Measurements from ENCODE around the gene SLX4IP.
"Not testable (repeated sequence)": the region's sequence is repeated elsewhere in the genome, so short reads cannot be mapped to it uniquely, and the experiment has no call there.

The SLX4IP gene

DNA sequence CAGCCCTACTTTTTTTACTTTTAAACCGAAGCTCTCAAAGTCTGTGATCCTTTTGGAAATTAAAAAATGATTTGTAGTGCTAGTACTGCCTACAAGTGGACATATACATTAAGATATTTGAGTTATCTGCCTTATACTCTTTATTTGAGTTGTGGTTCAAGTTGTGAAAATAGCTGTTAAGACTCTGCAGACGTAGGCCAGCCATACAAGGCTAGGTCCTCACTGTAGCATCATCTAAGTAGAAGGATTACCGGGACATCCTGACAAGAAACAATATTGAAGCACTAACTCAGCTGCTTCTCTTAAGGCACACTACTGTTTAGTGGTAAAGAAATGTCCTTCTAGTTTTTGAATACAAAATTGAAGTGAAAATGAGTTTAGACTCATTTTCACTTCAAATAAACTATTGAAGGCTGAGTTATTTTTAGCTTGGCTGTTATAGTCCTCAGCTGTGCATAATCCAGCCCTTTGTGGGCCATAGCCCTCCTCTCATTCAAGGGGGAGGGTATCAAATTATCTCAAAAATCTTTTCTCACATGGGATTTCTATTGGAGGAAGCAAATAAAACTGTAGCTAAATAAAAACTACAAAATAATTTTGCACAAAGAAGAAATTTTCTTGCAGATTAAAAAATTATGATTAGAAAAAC, 170.6 kb downstream of the SLX4IP start:
- DNase-seq (ENCODE audit: low read depth), result no peak

GRCh38 chr20:10609276-10609675, 174.2 kb downstream of the SLX4IP start:
- DNase-seq (ENCODE audit: low read depth), result no peak

GRCh38 chr20:10609770-10610169, 174.7 kb downstream of the SLX4IP start:
- DNase-seq (ENCODE audit: low read depth), result no peak

GRCh38 chr20:10610251-10610650, 175.1 kb downstream of the SLX4IP start:
- DNase-seq (ENCODE audit: low read depth), result no peak

DNA sequence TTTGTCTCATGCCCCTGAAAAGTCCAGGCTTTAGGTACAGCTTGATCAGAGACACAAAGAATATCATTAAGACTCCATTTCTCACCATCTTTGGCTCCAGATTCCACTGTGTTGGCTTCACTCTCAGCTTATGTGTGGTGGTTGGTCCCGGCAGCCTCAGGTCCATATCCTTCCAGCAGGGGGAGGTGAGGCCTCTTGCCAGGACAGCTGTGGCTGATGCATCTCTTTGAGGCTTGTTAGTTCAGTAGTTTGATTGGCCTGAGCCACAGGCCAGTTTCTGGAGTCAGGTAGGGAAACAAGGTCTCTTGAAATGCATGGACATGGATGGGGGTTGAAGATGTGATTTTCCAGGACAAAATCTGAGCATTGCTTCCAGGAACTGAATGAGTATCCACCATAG, 176.3 kb downstream of the SLX4IP start:
- DNase-seq (ENCODE audit: low read depth), result no peak

DNA sequence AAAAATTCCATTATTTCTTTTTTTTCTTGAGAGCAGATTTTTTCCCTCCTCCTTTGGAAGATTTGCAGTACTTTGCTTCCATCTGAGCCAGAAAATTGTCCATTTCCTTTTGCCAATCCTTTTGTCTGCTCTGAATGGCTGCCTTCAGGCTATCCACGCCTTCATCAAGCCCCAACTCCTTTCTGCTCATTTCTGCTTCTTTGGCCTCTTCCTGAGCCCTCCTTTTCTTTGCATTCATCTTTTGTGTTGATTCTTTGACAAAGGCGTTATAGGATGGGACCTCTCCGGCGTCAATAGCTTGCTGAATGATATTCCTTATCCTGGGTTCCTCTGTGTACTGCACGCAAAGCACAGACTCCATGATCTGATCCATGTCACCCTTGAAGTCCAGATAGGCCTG, 178.3 kb downstream of the SLX4IP start:
- DNase-seq (ENCODE audit: low read depth), result not testable (repeated sequence)

GRCh38 chr20:10613911-10614310, 178.8 kb downstream of the SLX4IP start:
- no peak for DNase-seq (ENCODE audit: low read depth)

- DNase-seq (ENCODE audit: low read depth), result no peak
These were observed 181.1 kb downstream of the SLX4IP start for GRCh38 chr20:10616212-10616611.

GRCh38 chr20:10617549-10618133, 182.5 kb downstream of the SLX4IP start:
- DNase-seq (ENCODE audit: low read depth), result not testable (repeated sequence)

DNA sequence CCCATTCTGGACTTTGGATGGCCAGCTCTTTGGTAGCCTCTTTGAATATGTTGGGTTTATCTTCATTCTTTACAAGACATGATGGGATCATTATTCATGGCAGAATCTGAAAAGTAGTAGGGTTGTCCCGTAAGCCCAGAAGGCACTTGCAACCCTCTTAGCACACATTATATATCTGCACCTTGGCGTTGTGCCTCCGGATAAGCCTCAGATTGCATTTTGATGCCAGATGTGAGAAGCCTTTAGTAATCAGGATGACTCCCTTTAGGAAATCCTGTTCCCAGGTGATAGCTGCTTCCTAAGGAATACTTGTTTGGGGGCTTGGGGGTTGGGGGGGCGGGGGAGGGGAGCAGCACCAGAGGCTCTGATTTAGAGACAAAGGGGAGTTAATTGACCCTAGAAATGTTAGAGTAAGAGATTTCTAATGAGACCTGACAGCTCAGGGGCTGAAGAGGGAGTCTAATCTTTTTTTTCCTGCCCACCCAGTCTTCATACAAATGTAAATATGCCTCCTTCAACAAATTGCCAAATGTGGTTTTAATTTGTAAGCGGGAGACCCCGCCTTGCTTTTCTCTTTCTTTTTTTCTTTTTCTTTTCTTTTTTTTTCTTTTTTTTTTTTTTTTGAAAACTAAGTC, 183.6 kb downstream of the SLX4IP start:
- no peak for DNase-seq (ENCODE audit: low read depth)

DNA sequence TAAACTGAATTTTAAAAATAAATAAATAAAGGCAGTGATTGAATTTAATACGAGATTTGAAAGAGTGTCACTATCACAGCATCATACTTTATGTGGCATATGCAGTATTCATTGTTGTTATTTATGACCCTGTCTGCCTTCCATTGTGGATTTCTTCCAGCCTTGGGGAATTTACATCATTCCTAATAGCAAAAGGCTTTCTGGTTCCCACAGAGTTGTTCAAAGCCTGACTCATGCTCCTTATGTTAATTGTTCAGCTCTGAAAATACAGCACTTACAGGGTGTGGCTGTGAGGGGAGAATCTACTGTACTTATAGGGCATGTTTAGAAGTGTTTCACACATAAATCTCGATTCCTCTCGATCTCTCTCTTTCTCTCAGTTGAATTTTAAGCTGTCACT, 184.3 kb downstream of the SLX4IP start:
- no peak for DNase-seq (ENCODE audit: low read depth)

GRCh38 chr20:10621149-10621548, 186.0 kb downstream of the SLX4IP start:
- DNase-seq (ENCODE audit: low read depth), result peak; percentile 37

GRCh38 chr20:10622657-10623418, 187.7 kb downstream of the SLX4IP start:
- DNase-seq (ENCODE audit: low read depth), result peak; percentile 58

- DNase-seq (ENCODE audit: low read depth), result no peak
These were observed 190.5 kb downstream of the SLX4IP start for GRCh38 chr20:10625641-10626040.

- DNase-seq (ENCODE audit: low read depth), result no peak
These were observed 191.8 kb downstream of the SLX4IP start for GRCh38 chr20:10626896-10627295.

DNA sequence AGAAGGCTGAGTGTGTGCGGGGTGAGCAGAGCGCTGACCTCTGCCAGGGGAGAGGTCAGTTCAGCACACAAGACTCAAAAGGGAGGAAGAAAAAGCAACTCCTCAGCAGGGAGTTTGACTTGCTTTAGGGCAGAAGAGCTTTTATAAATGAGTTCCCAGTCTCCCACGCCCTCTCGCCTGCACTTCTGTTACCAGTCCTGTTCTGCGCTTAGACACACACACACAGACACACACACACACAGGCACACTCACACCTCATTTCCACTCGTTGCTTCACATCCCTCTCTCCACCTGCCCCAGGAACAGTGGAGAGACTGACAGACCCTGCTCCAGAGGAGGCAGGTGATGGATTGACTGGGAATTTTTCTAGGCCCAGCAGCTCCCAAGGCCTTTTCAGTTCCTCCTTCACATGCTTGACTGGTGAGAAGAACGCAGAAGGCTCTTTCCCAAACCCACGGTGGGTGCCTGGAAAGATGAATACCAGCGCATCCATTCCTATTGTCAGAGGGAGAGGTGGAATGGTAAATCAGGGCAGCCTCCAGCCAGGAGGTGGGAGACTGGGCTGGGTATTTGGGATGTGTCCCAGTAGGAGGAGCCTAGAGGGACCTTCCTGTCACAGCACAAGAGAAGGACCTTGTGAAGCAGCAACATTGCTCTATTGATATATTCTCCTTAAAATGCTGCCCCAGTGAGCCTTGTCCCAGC, 195.0 kb downstream of the SLX4IP start:
- no peak for DNase-seq (ENCODE audit: low read depth)

- no peak for DNase-seq (ENCODE audit: low read depth)
These were observed 196.0 kb downstream of the SLX4IP start for GRCh38 chr20:10631126-10631525.

DNA sequence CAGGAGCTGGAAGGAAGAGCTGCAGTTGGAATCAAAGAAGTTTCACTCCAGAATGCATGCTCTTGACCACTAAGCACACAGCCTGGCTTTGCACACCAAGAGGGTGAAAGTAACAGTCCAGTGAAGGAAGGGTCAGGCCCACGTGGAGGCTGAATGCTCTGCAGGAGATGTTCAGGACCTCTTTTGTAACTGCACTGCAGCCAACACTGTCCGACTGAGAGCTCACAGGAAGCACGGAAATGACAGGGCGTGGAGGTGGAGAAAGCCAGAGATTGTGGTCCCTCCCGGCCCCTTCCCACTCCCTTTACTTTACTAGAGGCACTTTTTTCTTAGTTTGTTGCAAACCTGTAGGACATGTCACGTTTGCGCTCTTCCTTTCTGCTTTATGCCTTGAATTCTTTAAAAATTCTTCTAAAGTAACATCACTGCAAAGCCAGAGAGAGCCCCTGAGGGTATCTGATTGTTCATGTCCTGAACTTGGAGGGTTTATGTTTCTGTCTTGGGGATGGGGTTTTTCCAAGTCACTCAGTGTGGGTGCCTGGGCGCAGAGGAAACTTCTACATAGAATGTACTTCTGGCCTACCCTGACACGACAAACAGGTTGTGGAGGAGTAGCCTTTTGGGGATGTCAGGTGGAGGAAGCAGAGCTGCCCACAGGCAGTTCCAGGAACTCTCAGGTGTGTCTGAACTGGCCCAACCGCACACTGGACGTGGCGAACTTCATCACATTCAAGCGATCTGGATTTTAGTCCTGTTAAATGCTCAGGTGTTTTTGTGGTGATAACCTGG, 197.8 kb downstream of the SLX4IP start:
- DNase-seq (ENCODE audit: low read depth), result no peak

DNA sequence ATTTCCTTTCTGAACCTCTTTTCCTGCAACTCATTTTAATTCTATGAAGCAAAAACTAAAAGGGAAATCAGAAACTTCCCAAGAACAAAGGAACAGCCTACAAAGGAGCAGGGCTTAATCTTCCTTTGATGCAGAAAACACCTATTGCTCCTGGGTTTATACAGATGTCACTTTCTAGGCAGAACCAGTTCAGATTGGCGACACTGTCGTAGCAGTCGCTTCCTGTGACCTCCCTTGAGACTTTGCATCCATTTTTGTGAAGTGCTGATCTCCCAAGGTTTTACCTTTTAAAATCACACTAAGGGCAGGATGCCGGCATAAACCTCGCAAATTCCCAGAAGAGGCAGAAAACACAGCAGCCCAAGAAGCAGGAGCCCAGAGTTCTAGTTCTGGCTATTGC, 198.6 kb downstream of the SLX4IP start:
- no peak for DNase-seq (ENCODE audit: low read depth)

GRCh38 chr20:10634211-10634610, 199.1 kb downstream of the SLX4IP start:
- no peak for DNase-seq (ENCODE audit: low read depth)

- no peak for DNase-seq (ENCODE audit: low read depth)
These were observed 199.7 kb downstream of the SLX4IP start for GRCh38 chr20:10634683-10635411.

Measured in CMK (cell line).